HG03064 (cell line): ENCODE data around the gene PLEK2.
"Not testable (repeated sequence)": the region's sequence is repeated elsewhere in the genome, so short reads cannot be mapped to it uniquely, and the experiment has no call there.

Experiments used
- ATAC-seq: cut with Tn5 transposase; IDR thresholded peaks from one replicate; pipeline ENCODE4 v1.9.1; 2021; ENCODE audit warnings: low read depth; ENCODE audit not compliant: unreplicated experiment

The PLEK2 gene

GRCh38 chr14:67370830-67371229 is 41.1 kb downstream of the PLEK2 start:
- no peak for ATAC-seq

DNA sequence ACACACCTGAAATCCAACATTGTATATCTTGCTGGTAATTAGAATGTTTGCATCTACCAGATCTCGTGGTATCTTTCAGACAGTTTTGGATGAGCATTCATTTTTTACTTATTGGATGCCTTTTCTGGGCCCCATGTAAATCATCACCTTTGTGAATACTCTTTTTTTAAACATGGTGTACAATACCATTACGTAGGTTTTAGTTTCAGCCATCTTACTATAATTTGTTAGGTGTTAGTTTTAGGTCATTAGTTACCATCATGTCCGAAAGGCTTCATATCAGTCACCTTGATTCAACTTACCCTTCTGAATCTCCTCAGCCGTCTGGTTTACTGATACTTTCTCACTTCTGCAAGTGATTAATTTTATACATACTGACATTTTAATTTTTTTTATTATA is 46.5 kb downstream of the PLEK2 start:
- no peak for ATAC-seq

DNA sequence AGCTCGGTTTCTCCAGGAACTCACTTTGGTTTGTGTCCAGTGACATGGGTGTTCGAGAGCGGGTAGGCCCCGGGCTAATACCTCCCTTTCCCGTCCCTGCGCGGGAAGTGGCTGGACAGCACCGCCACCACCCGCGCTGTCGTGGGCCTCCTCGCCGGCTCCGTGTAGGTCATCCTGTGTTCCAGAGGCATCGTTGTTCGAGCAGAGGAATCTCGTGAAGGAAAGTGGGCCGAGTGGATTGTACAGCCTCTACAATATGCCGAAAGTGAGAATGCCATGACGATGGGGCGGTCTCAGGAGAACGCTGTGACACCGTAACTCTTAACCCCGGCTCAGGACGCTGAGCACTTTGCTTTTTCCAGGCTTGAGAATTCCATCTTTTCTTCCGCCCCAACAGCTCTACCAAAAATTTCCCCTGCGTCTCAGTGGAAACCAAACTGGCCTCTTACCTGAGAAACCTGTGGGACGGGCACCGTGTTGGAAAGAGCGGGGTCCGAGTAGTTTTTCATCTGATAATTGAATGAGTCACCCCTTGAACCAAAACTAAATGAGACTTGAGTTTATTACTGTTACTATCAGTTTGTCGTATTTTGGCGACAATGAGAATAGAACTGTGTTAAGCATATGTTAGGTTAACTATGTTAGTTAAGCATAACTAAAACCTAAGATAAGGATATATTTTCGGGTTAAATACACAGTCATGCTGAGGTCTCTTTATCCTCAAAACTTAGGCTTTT is 51.3 kb downstream of the PLEK2 start:
- peak; percentile 31 for ATAC-seq

- peak; percentile 86 for ATAC-seq
Measured at GRCh38 chr14:67359775-67360469, 52.0 kb downstream of the PLEK2 start, which contains the start of the genes ATP6V1D and EIF2S1. ATP6V1D (minus strand) TSS chr14:67359804; CDS start chr14:67359698, 106 bp downstream. EIF2S1 (plus strand) TSS chr14:67360328; CDS start chr14:67364768, 4,440 bp downstream.

- ATAC-seq: peak; percentile 1
Measured at GRCh38 chr14:67358924-67359774, 52.8 kb downstream of the PLEK2 start.

DNA sequence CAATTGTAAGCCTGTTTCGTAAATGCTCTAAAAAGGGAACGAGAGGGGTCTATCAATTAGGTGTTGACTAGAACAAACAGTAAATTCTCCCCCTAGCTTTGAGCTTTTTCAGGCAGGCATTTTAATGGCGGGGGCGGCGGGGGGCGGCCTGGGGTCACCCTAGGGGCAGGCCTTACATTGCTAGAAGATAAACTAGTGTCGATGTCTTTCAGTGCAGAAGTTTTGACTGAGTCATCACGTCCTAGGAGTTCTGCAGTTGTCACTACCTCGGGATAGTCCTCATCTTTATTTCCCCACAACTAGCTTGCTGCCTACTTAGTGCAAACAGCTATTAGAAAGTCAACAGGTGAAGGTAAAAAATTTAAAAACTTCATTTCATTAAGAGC is 54.0 kb downstream of the PLEK2 start:
- ATAC-seq: no peak

DNA sequence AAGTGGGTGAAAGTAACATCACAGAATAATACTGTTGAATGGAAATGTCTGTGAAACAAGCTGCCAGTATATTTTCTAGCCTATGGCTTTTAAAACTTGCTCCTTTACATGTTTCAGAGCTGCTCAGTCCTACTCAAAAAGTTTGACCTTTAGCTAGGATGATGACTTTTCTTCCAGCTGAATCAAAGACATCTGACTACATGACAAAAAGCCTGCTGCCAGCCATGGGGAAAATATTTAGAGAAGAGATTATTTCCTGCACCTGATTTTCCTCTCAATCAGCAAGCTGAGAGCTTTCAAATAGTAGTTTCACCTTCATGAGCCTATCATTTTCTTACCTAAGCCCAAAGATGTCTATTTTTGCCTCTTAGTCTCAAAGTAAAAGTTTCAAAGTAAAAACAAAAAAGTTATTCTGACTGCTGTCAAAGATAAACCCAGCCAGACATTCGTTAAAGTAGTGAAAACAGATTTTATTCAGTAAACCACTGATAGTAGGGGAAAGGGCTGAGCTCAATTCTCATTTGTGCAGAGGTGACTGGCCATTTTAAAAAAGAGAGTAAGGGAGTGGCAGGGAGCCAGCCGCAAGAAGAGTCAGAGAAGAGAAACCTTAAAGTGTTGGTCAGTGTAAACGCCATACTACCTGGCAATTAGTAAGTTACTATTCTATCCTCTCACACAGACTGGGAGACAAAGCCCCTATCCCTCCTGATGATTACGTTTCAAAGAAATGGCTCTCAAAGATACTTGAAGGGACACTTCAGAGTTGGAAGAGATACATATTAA is 54.6 kb downstream of the PLEK2 start:
- no peak for ATAC-seq

- ATAC-seq: no peak
Measured at GRCh38 chr14:67352055-67352454, 59.9 kb downstream of the PLEK2 start.

GRCh38 chr14:67345583-67345982 is 66.4 kb downstream of the PLEK2 start:
- no peak for ATAC-seq

DNA sequence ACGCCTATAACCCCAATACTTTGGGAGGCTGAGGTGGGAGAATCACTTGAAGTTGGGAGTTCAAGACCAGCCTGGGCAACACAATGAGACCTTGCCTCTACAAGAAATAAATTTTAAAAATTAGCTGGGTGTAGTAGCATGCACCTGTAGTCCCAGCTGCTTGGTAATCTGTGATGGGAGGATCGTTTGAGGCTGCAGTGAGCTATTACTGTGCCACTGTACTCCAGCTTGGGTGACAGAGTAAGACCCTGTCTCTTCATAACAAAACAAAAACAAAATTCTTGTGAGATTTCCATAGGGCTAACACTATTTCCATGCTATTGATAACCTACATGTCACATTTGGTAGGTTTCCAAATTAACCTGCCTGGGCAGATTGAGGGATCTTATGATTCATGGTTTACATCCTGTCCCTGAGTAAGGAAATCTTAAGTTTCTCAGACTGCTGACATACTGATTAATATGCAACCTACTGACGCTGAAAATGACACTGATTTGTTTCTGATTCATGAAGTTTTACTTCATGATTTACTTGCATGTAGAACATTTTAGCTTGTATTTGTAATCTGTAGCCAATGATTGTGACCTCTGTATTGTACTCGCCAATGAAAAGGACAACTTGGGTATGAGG is 68.2 kb downstream of the PLEK2 start:
- ATAC-seq: no peak

DNA sequence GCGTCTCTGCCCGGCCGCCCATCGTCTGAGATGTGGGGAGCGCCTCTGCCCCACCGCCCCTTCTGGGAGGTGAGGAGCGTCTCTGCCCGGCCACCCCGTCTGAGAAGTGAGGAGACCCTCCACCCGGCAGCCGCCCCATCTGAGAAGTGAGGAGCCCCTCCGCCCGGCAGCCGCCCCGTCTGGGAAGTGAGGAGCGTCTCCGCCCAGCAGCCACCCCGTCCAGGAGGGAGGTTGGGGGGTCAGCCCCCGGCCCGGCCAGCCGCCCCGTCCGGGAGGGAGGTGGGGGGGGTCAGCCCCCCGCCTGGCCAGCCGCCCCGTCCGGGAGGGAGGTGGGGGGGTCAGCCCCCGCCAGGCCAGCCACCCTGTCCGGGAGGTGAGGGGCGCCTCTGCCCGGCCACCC is 70.7 kb downstream of the PLEK2 start:
- not testable (repeated sequence) for ATAC-seq
